ENCODE data around the gene CP. TPM values are rescaled to one million over a fixed set of nuclear protein-coding genes. Genes with fewer than 3 reads are reported as not detected.

The CP gene
- total RNA-seq, 2 experiments from 2014 or later, result not detected

Other genes with a start within 250 kb of the CP start
- gene GYG1, start 230.3 kb downstream of the CP start, total RNA-seq, result 10 to 100 TPM; 71.3 to 74.0 TPM
- gene HLTF, start 135.3 kb downstream of the CP start, total RNA-seq, result 10 to 100 TPM; 31.3 to 37.7 TPM
- 10 to 100 TPM; 32.5 to 36.0 TPM for gene HPS3, start 92.2 kb downstream of the CP start, total RNA-seq
- gene TM4SF18, start 111.8 kb upstream of the CP start, total RNA-seq, result not detected
- gene TM4SF1, start 155.8 kb upstream of the CP start, total RNA-seq, result not detected